Measurements from ENCODE around the gene EMCN. TPM values are rescaled to one million over a fixed set of nuclear protein-coding genes. Genes with fewer than 3 reads are reported as not detected.

The EMCN gene
- not detected in 2 replicates for total RNA-seq (2011; cell fraction: chromatin; rRNA removed; ENCODE audit: low replicate concordance)
- total RNA-seq (2011; cell fraction: nucleolus; rRNA removed), result not detected in 2 replicates
- total RNA-seq (2011; cell fraction: nucleoplasm; rRNA removed), result not detected in 2 replicates
- total RNA-seq (2014; rRNA removed) (not detected in 2 replicates), total RNA-seq (2014; rRNA removed; fragmentation: Illumina TruSeq; extraction: Trizol) (not detected in 2 replicates), total RNA-seq (2015; rRNA removed; fragmentation: Illumina TruSeq; extraction: Trizol) (not detected in 2 replicates), total RNA-seq (2021) (not detected in 2 replicates), polyA plus RNA-seq (2011; rRNA removed) (not detected in 2 replicates), polyA plus RNA-seq (2014; fragmentation: Illumina TruSeq; extraction: Trizol) (not detected in 2 replicates), polyA plus RNA-seq (2014; fragmentation: Nextera tagmentation; extraction: Ambion mirVana) (not detected), polyA plus RNA-seq (2014; rRNA removed) (not detected in 2 replicates), polyA minus RNA-seq (2011; rRNA and poly(A)+ RNA removed) (not detected in 2 replicates), Bru-seq, nascent RNA (percentile 1 among the genes with signal in this experiment), BruChase-seq, experiment 1, labeled RNA remaining after a 2-hour chase (percentile 0 among the genes with signal in this experiment), BruChase-seq, experiment 2, labeled RNA remaining after a 6-hour chase (percentile 1 among the genes with signal in this experiment)
- not detected in 2 replicates for polyA plus RNA-seq (2011; cell fraction: cytosol; rRNA removed)
- not detected in 2 replicates for polyA plus RNA-seq (2011; cell fraction: nucleus; rRNA removed)
- not detected in 2 replicates for polyA plus RNA-seq (2012)
- polyA minus RNA-seq (2011; cell fraction: cytosol; rRNA and poly(A)+ RNA removed), result not detected in 2 replicates
- polyA minus RNA-seq (2011; cell fraction: nucleus; rRNA and poly(A)+ RNA removed), result not detected in 2 replicates
- long read RNA-seq, experiment 1, result 0 reads
- long read RNA-seq, experiment 2, result 0 reads
- long read RNA-seq, experiment 3, result 0 reads

- no peak within 1 kb of the TSS for H3K4me3 ChIP-seq
- TF ChIP-seq THAP12 (CRISPR knock-in tag; IDR thresholded peaks at IDR 0.05), result no peak
- no peak for TF ChIP-seq KAT8 (IDR thresholded peaks at IDR 0.05; ENCODE audit: low read depth)
- TF ChIP-seq ZNF766 (CRISPR knock-in tag; conservative IDR thresholded peaks at IDR 0.05), result no peak
- no peak within 1 kb of the TSS for H3K9ac ChIP-seq (ENCODE audit: insufficient read depth in 1 of 2, low read depth in 2 of 2, low read length in 2 of 2)
- intact Hi-C loops (cut with micrococcal nuclease) (no loop called here), in situ Hi-C loops (cut with MboI) (no loop called here)
- H3K4me2 ChIP-seq (ENCODE audit: insufficient read depth, low read length), result no peak within 1 kb of the TSS
- FAIRE-seq, result no peak
- 0% methylated on average over 3 of the region's 3 CpGs for WGBS (ENCODE audit: insufficient coverage, low coverage, missing lambda C conversion rate)
- no peaks in the 10 kb centered on the region for H3K27me3 ChIP-seq (ENCODE audit: control insufficient read depth in 2 of 2, insufficient read depth in 2 of 2, low read length in 2 of 2)
- no peaks in the 10 kb centered on the region for H3K79me2 ChIP-seq (ENCODE audit: control insufficient read depth, insufficient read depth, low read length)
- H3K9me1 ChIP-seq (ENCODE audit: control insufficient read depth, insufficient read depth, low read length), result no peaks in the 10 kb centered on the region
- H3K36me3 ChIP-seq (ENCODE audit: control insufficient read depth, insufficient read depth, low read length), result no peaks in the 10 kb centered on the region
- no peaks in the 10 kb centered on the region for H4K20me1 ChIP-seq (replicated peaks; ENCODE audit: control insufficient read depth, insufficient read depth, low read length)
- no peak for ATAC-seq
- no peak within 1 kb of the TSS for H3K27ac ChIP-seq (ENCODE audit: extremely low read depth, low read depth, low read length)
- H3K4me1 ChIP-seq (replicated peaks in 1 of 2; ENCODE audit: control insufficient read depth in 2 of 2, insufficient read depth in 2 of 2, low read length in 2 of 2), result no peaks in the 10 kb centered on the region
- H2AFZ ChIP-seq (ENCODE audit: low read depth, low read length), result no peak within 1 kb of the TSS
- POLR2A ChIA-PET, result no interaction called here
- CTCF ChIA-PET (ENCODE audit: low intra/inter-chr PET ratio), result no interaction called here
- no peaks in the 10 kb centered on the region for H3K9me3 ChIP-seq (replicated peaks; ENCODE audit: control insufficient read depth, insufficient read depth, low read depth, low read length)
- no TSS peak for BruUV-seq (replicated peaks)
- no peak for DNase-seq (ENCODE audit: extremely low read depth in 1 of 4, low spot score in 3 of 4)
Observed at GRCh38 chr4:100517864-100518341, at the start of gene EMCN. Gene EMCN, minus strand, starts transcription at chr4:100518022. Its CDS starts 108 bp downstream, at chr4:100517914.

Data from K562 (cell line).